SK-N-SH treated with all-trans-retinoic acid at 6 μM for 48 hours (cell line): Measurements from ENCODE around the gene PYGL.

Experiments
- ARNTL ChIP-seq: fragments of 450-650 bp; formaldehyde crosslinking; IDR thresholded peaks from 2 replicates; pipeline ENCODE4 v1.5.0; 2020; ENCODE audit warnings: low read depth, mild to moderate bottlenecking, moderate library complexity, borderline replicate concordance
- GLIS3 ChIP-seq: fragments of 250-450 bp; sonication (Bioruptor Pico); IDR thresholded peaks from 2 replicates; pipeline ENCODE4 v1.5.0; 2020; ENCODE audit warnings: mild to moderate bottlenecking, moderate library complexity
- ISL1 ChIP-seq: fragments of 250-450 bp; sonication (Bioruptor Pico); IDR thresholded peaks from 2 replicates; pipeline ENCODE4 v2.1.2; 2022; ENCODE audit warnings: mild to moderate bottlenecking, moderate library complexity
- OSR1 ChIP-seq: fragments of 250-450 bp; sonication (Bioruptor Pico); IDR thresholded peaks from 2 replicates; pipeline ENCODE4 v1.8.0; 2022; ENCODE audit warnings: moderate library complexity, mild to moderate bottlenecking, inconsistent platforms
- PPARA ChIP-seq: fragments of 250-450 bp; sonication (Bioruptor Pico); IDR thresholded peaks from 2 replicates; pipeline ENCODE4 v1.5.0; 2020; ENCODE audit warnings: mild to moderate bottlenecking, borderline replicate concordance
- RARB ChIP-seq: fragments of 250-450 bp; sonication (Bioruptor Pico); IDR thresholded peaks from 2 replicates; pipeline ENCODE4 v1.8.0; 2021; ENCODE audit warnings: mild to moderate bottlenecking, moderate library complexity
- TOX ChIP-seq: fragments of 250-450 bp; sonication (Bioruptor Pico); IDR thresholded peaks from 2 replicates; pipeline ENCODE4 v1.8.0; 2021; ENCODE audit warnings: mild to moderate bottlenecking, moderate library complexity, borderline replicate concordance
- ZC3H10 ChIP-seq: fragments of 250-450 bp; sonication (Bioruptor Pico); IDR thresholded peaks from 2 replicates; pipeline ENCODE4 v1.5.1; 2021; ENCODE audit warnings: mild to moderate bottlenecking, moderate library complexity
- ZFP30 ChIP-seq: fragments of 450-650 bp; formaldehyde crosslinking; IDR thresholded peaks from 2 replicates; pipeline ENCODE4 v1.5.0; 2022; ENCODE audit warnings: mild to moderate bottlenecking, moderate library complexity
- ZNF565 ChIP-seq: fragments of 450-650 bp; formaldehyde crosslinking; conservative IDR thresholded peaks from 2 replicates; pipeline ENCODE4 v1.5.0; 2020; ENCODE audit warnings: low read depth, mild to moderate bottlenecking, moderate library complexity
- ZNF70 ChIP-seq: fragments of 450-650 bp; formaldehyde crosslinking; IDR thresholded peaks from 2 replicates; pipeline ENCODE4 v1.5.0; 2020; ENCODE audit warnings: mild to moderate bottlenecking, moderate library complexity
- TF ChIP-seq, protein P1 (sequence below): fragments of 250-450 bp; sonication (Bioruptor Pico); IDR thresholded peaks from 2 replicates; pipeline ENCODE4 v1.8.0; 2020; ENCODE audit warnings: mild to moderate bottlenecking, moderate library complexity, borderline replicate concordance
- TF ChIP-seq, protein P2 (sequence below): fragments of 250-450 bp; sonication (Bioruptor Pico); IDR thresholded peaks from 2 replicates; pipeline ENCODE4 v1.5.1; 2020; ENCODE audit warnings: low read depth, mild to moderate bottlenecking, moderate library complexity

DNA sequence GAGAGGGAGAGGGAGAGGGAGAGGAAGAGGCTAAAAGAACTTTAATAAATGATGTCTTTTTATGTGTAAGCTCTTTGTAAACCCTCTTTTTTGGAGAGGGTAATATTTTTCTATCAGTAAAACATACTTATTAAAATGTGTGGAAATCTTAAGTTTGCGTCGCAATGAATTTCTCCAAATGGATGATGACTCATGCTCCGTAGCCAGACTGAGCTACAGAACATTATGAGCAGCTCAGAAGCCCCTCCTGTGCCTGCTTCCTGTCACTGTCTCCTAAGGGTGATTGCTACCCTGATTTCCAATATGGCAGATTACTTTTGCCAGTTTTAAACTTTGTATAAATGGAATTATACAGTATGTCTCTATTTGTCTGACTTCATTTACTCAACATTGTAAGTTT lies 13.0 kb upstream of the PYGL start:
- TF ChIP-seq PPARA (CRISPR knock-in tag): no peak
- TF ChIP-seq OSR1 (CRISPR knock-in tag): no peak
- TF ChIP-seq ZNF565 (CRISPR knock-in tag): no peak
- TF ChIP-seq ZFP30: no peak
- TF ChIP-seq, protein P1, sequence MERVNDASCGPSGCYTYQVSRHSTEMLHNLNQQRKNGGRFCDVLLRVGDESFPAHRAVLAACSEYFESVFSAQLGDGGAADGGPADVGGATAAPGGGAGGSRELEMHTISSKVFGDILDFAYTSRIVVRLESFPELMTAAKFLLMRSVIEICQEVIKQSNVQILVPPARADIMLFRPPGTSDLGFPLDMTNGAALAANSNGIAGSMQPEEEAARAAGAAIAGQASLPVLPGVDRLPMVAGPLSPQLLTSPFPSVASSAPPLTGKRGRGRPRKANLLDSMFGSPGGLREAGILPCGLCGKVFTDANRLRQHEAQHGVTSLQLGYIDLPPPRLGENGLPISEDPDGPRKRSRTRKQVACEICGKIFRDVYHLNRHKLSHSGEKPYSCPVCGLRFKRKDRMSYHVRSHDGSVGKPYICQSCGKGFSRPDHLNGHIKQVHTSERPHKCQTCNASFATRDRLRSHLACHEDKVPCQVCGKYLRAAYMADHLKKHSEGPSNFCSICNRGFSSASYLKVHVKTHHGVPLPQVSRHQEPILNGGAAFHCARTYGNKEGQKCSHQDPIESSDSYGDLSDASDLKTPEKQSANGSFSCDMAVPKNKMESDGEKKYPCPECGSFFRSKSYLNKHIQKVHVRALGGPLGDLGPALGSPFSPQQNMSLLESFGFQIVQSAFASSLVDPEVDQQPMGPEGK (CRISPR knock-in tag): no peak
- TF ChIP-seq GLIS3 (CRISPR knock-in tag): no peak
- TF ChIP-seq TOX (CRISPR knock-in tag): no peak
- TF ChIP-seq ARNTL (CRISPR knock-in tag): no peak
- no peak for TF ChIP-seq ZNF70 (CRISPR knock-in tag)
- TF ChIP-seq, protein P2, sequence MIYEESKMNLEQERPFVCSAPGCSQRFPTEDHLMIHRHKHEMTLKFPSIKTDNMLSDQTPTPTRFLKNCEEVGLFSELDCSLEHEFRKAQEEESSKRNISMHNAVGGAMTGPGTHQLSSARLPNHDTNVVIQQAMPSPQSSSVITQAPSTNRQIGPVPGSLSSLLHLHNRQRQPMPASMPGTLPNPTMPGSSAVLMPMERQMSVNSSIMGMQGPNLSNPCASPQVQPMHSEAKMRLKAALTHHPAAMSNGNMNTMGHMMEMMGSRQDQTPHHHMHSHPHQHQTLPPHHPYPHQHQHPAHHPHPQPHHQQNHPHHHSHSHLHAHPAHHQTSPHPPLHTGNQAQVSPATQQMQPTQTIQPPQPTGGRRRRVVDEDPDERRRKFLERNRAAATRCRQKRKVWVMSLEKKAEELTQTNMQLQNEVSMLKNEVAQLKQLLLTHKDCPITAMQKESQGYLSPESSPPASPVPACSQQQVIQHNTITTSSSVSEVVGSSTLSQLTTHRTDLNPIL: no peak
- TF ChIP-seq ZC3H10 (CRISPR knock-in tag): no peak
- peak; percentile 58; the same call in 1 of the 2 replicates for TF ChIP-seq ISL1 (CRISPR knock-in tag)
- no peak for TF ChIP-seq RARB (CRISPR knock-in tag)
